ENCODE data around the gene CCDC91.
"Not testable (repeated sequence)": the region's sequence is repeated elsewhere in the genome, so short reads cannot be mapped to it uniquely, and the experiment has no call there.

The CCDC91 gene

DNA sequence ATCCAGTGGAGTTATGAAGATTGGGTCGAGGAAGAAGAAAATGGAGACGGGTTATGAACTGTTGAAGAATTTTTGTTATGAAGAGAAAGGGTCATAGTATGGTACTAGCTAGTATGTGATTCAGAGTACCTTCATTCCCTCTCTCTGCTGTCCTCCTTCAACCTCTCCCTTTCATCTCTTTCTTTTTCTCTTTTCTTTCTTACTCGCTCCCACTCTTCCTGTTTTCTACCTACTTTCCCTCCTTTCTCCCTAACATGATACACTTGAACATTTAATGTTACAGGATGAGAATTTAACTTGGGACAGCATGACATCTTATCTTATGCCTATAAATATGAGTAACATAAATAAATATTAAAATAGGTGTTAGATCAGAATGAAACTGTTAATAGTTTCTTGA is 112.9 kb downstream of the CCDC91 start:
- Histone ChIP-seq H3K36me3 (ENCODE audit: insufficient read depth, low read length) (no peaks in the 10 kb centered on the region), H3K9me3 (ENCODE audit: low read depth, low read length) (no peaks in the 10 kb centered on the region), H3K9ac (ENCODE audit: insufficient read length) (no peak overlapping the region), H3K27ac (no peak overlapping the region), H3K4me3 (no peak overlapping the region)
- DNase-seq (ENCODE audit: low read depth, low spot score), result no peak
- no peak for TF ChIP-seq POLR2AphosphoS5 (IDR thresholded peaks at IDR 0.05; ENCODE audit: borderline replicate concordance, low read depth, low read length)

- TF ChIP-seq POLR2AphosphoS5 (IDR thresholded peaks at IDR 0.05; ENCODE audit: borderline replicate concordance, low read depth, low read length) (no peak), FOXP2 (optimal IDR thresholded peaks at IDR 0.05; ENCODE audit: control extremely low read depth, extremely low read length, insufficient read depth) (no peak), EZH2 (IDR thresholded peaks at IDR 0.05) (no peak)
- no peaks in the 10 kb centered on the region for H3K36me3 ChIP-seq (ENCODE audit: insufficient read depth, low read length)
- no peaks in the 10 kb centered on the region for H3K9me3 ChIP-seq (ENCODE audit: low read depth, low read length)
- no peak overlapping the region for H3K4me3 ChIP-seq
- H3K27ac ChIP-seq, result no peak overlapping the region
- no peak overlapping the region for H3K9ac ChIP-seq (ENCODE audit: insufficient read length)
- no peak for DNase-seq (ENCODE audit: low read depth, low spot score)
Measured at GRCh38 chr12:28306535-28306934, 116.3 kb downstream of the CCDC91 start.

DNA sequence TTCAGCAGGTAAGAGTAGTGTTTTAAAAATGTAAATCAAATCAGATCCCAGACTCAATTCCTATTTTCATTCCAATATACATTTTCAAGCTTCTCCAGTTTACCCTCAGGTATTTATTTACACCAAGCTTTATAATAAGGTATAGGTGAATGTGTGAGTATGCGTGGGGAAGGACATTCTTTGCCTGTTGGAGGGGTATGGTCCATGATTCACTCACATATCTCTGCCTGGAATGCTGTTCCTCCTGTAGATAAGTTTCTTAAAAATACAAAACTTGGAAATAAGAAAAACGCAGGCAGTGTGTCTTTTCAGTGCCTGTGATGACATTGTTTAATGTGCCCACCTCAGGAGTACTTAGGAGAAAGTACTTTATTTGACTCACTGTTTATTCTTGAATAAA is 118.6 kb downstream of the CCDC91 start:
- H3K36me3 ChIP-seq (ENCODE audit: insufficient read depth, low read length), result no peaks in the 10 kb centered on the region
- H3K9ac ChIP-seq (ENCODE audit: insufficient read length), result no peak overlapping the region
- TF ChIP-seq POLR2AphosphoS5 (IDR thresholded peaks at IDR 0.05; ENCODE audit: borderline replicate concordance, low read depth, low read length), result no peak
- TF ChIP-seq FOXP2 (optimal IDR thresholded peaks at IDR 0.05; ENCODE audit: control extremely low read depth, extremely low read length, insufficient read depth), result no peak
- no peak for TF ChIP-seq EZH2 (IDR thresholded peaks at IDR 0.05)
- no peak for DNase-seq (ENCODE audit: low read depth, low spot score)
- H3K4me3 ChIP-seq, result no peak overlapping the region
- no peak overlapping the region for H3K27ac ChIP-seq
- H3K9me3 ChIP-seq (ENCODE audit: low read depth, low read length), result no peaks in the 10 kb centered on the region

- no peak for DNase-seq (ENCODE audit: low read depth, low spot score)
- no peak overlapping the region for H3K9ac ChIP-seq (ENCODE audit: insufficient read length)
- TF ChIP-seq FOXP2 (optimal IDR thresholded peaks at IDR 0.05; ENCODE audit: control extremely low read depth, extremely low read length, insufficient read depth) (no peak), POLR2AphosphoS5 (IDR thresholded peaks at IDR 0.05; ENCODE audit: borderline replicate concordance, low read depth, low read length) (no peak), EZH2 (IDR thresholded peaks at IDR 0.05) (no peak)
Measured at GRCh38 chr12:28313631-28314030, 123.4 kb downstream of the CCDC91 start.

GRCh38 chr12:28316049-28316448 is 125.8 kb downstream of the CCDC91 start:
- Histone ChIP-seq H3K36me3 (ENCODE audit: insufficient read depth, low read length) (peaks cover 6% of the 10 kb centered on the region; the same call in 1 of the 2 replicates), H3K27ac (no peak overlapping the region), H3K9me3 (ENCODE audit: low read depth, low read length) (no peaks in the 10 kb centered on the region), H3K9ac (ENCODE audit: insufficient read length) (no peak overlapping the region), H3K4me3 (no peak overlapping the region)
- TF ChIP-seq EZH2 (IDR thresholded peaks at IDR 0.05), result no peak
- TF ChIP-seq FOXP2 (optimal IDR thresholded peaks at IDR 0.05; ENCODE audit: control extremely low read depth, extremely low read length, insufficient read depth), result no peak
- TF ChIP-seq POLR2AphosphoS5 (IDR thresholded peaks at IDR 0.05; ENCODE audit: borderline replicate concordance, low read depth, low read length), result no peak
- DNase-seq (ENCODE audit: low read depth, low spot score), result no peak

More at GRCh38 chr12:28313631-28314030, 123.4 kb downstream of the CCDC91 start:
- no peaks in the 10 kb centered on the region for H3K9me3 ChIP-seq (ENCODE audit: low read depth, low read length)
- H3K27ac ChIP-seq, result no peak overlapping the region
- peaks cover 6% of the 10 kb centered on the region; the same call in 1 of the 2 replicates for H3K36me3 ChIP-seq (ENCODE audit: insufficient read depth, low read length)
- no peak overlapping the region for H3K4me3 ChIP-seq

- DNase-seq (ENCODE audit: low read depth, low spot score), result no peak
- Histone ChIP-seq H3K36me3 (ENCODE audit: insufficient read depth, low read length) (peaks cover 6% of the 10 kb centered on the region; the same call in 1 of the 2 replicates), H3K4me3 (no peak overlapping the region), H3K27ac (no peak overlapping the region), H3K9ac (ENCODE audit: insufficient read length) (no peak overlapping the region), H3K9me3 (ENCODE audit: low read depth, low read length) (no peaks in the 10 kb centered on the region)
- TF ChIP-seq FOXP2 (optimal IDR thresholded peaks at IDR 0.05; ENCODE audit: control extremely low read depth, extremely low read length, insufficient read depth) (no peak), POLR2AphosphoS5 (IDR thresholded peaks at IDR 0.05; ENCODE audit: borderline replicate concordance, low read depth, low read length) (no peak), EZH2 (IDR thresholded peaks at IDR 0.05) (no peak)
Measured at GRCh38 chr12:28318273-28318672, 128.0 kb downstream of the CCDC91 start.

- H3K4me3 ChIP-seq, result no peak overlapping the region
- H3K27ac ChIP-seq, result no peak overlapping the region
- no peak for DNase-seq (ENCODE audit: low read depth, low spot score)
- no peaks in the 10 kb centered on the region for H3K9me3 ChIP-seq (ENCODE audit: low read depth, low read length)
- no peak overlapping the region for H3K9ac ChIP-seq (ENCODE audit: insufficient read length)
- H3K36me3 ChIP-seq (ENCODE audit: insufficient read depth, low read length), result peaks cover 4% of the 10 kb centered on the region; the same call in 1 of the 2 replicates
- TF ChIP-seq EZH2 (IDR thresholded peaks at IDR 0.05) (no peak), FOXP2 (optimal IDR thresholded peaks at IDR 0.05; ENCODE audit: control extremely low read depth, extremely low read length, insufficient read depth) (no peak), POLR2AphosphoS5 (IDR thresholded peaks at IDR 0.05; ENCODE audit: borderline replicate concordance, low read depth, low read length) (no peak)
Measured at GRCh38 chr12:28320353-28320752, 130.1 kb downstream of the CCDC91 start.

GRCh38 chr12:28327722-28328121 is 137.5 kb downstream of the CCDC91 start:
- DNase-seq (ENCODE audit: low read depth, low spot score), result no peak
- H3K9me3 ChIP-seq (ENCODE audit: low read depth, low read length), result no peaks in the 10 kb centered on the region
- H3K9ac ChIP-seq (ENCODE audit: insufficient read length), result no peak overlapping the region
- TF ChIP-seq FOXP2 (optimal IDR thresholded peaks at IDR 0.05; ENCODE audit: control extremely low read depth, extremely low read length, insufficient read depth) (no peak), EZH2 (IDR thresholded peaks at IDR 0.05) (no peak), POLR2AphosphoS5 (IDR thresholded peaks at IDR 0.05; ENCODE audit: borderline replicate concordance, low read depth, low read length) (no peak)
- no peak overlapping the region for H3K4me3 ChIP-seq
- no peak overlapping the region for H3K27ac ChIP-seq
- H3K36me3 ChIP-seq (ENCODE audit: insufficient read depth, low read length), result no peaks in the 10 kb centered on the region

- Histone ChIP-seq H3K27ac (no peak overlapping the region), H3K4me3 (no peak overlapping the region), H3K36me3 (ENCODE audit: insufficient read depth, low read length) (no peaks in the 10 kb centered on the region), H3K9ac (ENCODE audit: insufficient read length) (no peak overlapping the region), H3K9me3 (ENCODE audit: low read depth, low read length) (no peaks in the 10 kb centered on the region)
- DNase-seq (ENCODE audit: low read depth, low spot score), result no peak
- no peak for TF ChIP-seq FOXP2 (optimal IDR thresholded peaks at IDR 0.05; ENCODE audit: control extremely low read depth, extremely low read length, insufficient read depth)
- TF ChIP-seq EZH2 (IDR thresholded peaks at IDR 0.05), result no peak
- no peak for TF ChIP-seq POLR2AphosphoS5 (IDR thresholded peaks at IDR 0.05; ENCODE audit: borderline replicate concordance, low read depth, low read length)
Measured at GRCh38 chr12:28328967-28329366, 138.7 kb downstream of the CCDC91 start.

GRCh38 chr12:28329727-28330126 is 139.5 kb downstream of the CCDC91 start:
- H3K4me3 ChIP-seq; H3K9me3 ChIP-seq (ENCODE audit: low read depth, low read length); H3K9ac ChIP-seq (ENCODE audit: insufficient read length); H3K36me3 ChIP-seq (ENCODE audit: insufficient read depth, low read length); DNase-seq (ENCODE audit: low read depth, low spot score); H3K27ac ChIP-seq: not testable (repeated sequence)

- not testable (repeated sequence) for H3K27ac ChIP-seq; H3K36me3 ChIP-seq (ENCODE audit: insufficient read depth, low read length); DNase-seq (ENCODE audit: low read depth, low spot score); H3K4me3 ChIP-seq; H3K9me3 ChIP-seq (ENCODE audit: low read depth, low read length); H3K9ac ChIP-seq (ENCODE audit: insufficient read length)
Measured at GRCh38 chr12:28330232-28330631, 140.0 kb downstream of the CCDC91 start.
